HUDEP-2 (cell line): ENCODE results near the gene PDK4.
A peak's percentile ranks its signal among the peaks of the same experiment; 100 is the strongest.

ENCODE experiments used
- DNase-seq, 76 experiments: peaks; one replicate each; lab custom pipeline; 2025; ENCODE audit not compliant: unreplicated experiment in 76 of 76; lab: John Stamatoyannopoulos, UW

Gene PDK4

GRCh38 chr7:95596198-95597063 is at the start of gene PDK4:
Gene PDK4, minus strand, starts transcription at chr7:95596516. Its CDS starts 223 bp downstream, at chr7:95596293.
- DNase-seq, result peak in 21 of 76 experiments; percentile 1 to 58 (median 14)

- no peak for DNase-seq
These were observed 45.9 kb upstream of the PDK4 start for GRCh38 chr7:95642173-95642572.

- DNase-seq, result no peak
These were observed 40.0 kb upstream of the PDK4 start for GRCh38 chr7:95636140-95636940.

GRCh38 chr7:95632609-95633008 is 36.3 kb upstream of the PDK4 start:
- DNase-seq, result no peak

- DNase-seq, result no peak
These were observed 35.2 kb upstream of the PDK4 start for GRCh38 chr7:95631527-95631926.

GRCh38 chr7:95630702-95631458 is 34.6 kb upstream of the PDK4 start:
- DNase-seq, result no peak

- no peak for DNase-seq
These were observed 32.6 kb upstream of the PDK4 start for GRCh38 chr7:95628831-95629439.

- no peak for DNase-seq
These were observed 27.5 kb upstream of the PDK4 start for GRCh38 chr7:95623788-95624187.

- DNase-seq, result no peak
These were observed 26.5 kb upstream of the PDK4 start for GRCh38 chr7:95622859-95623258.

GRCh38 chr7:95622001-95622549 is 25.8 kb upstream of the PDK4 start:
- DNase-seq, result no peak

- no peak for DNase-seq
These were observed 25.1 kb upstream of the PDK4 start for GRCh38 chr7:95621404-95621803.

- no peak for DNase-seq
These were observed 24.3 kb upstream of the PDK4 start for GRCh38 chr7:95620631-95621030.

GRCh38 chr7:95619921-95620320 is 23.6 kb upstream of the PDK4 start:
- no peak for DNase-seq

- no peak for DNase-seq
These were observed 23.2 kb upstream of the PDK4 start for GRCh38 chr7:95619517-95619916.

- DNase-seq, result no peak
These were observed 18.2 kb upstream of the PDK4 start for GRCh38 chr7:95614442-95614940.

- no peak for DNase-seq
These were observed 14.9 kb upstream of the PDK4 start for GRCh38 chr7:95611224-95611623.

GRCh38 chr7:95609277-95609971 is 13.1 kb upstream of the PDK4 start:
- no peak for DNase-seq

- peak in 55 of 76 experiments; percentile 1 to 65 (median 31) for DNase-seq
These were observed 12.2 kb upstream of the PDK4 start for GRCh38 chr7:95608359-95609173.

- no peak for DNase-seq
These were observed 11.2 kb upstream of the PDK4 start for GRCh38 chr7:95607561-95607960.
